OCI-LY7 (cell line): Measurements from ENCODE around the gene GABRD. TPM values are rescaled to one million over a fixed set of nuclear protein-coding genes. Genes with fewer than 3 reads are reported as not detected.

Source experiments
- BruUV-seq: library from RNA; stranded (reverse); fragments of 400-500 nt; replicated peaks from 2 replicates; lab custom pipeline; 2021; lab: Mats Ljungman, UMichigan
- CTCF ChIA-PET: fragments of 300-600 bp; sonication (Branson Sonifier 250); formaldehyde crosslinking; loops from one replicate; lab custom pipeline; 2022; ENCODE audit warnings: antibody characterized with exemption; ENCODE audit not compliant: unreplicated experiment; lab: Charles Lee
- POLR2A ChIA-PET: fragments of 300-600 bp; sonication (Branson Sonifier 250); formaldehyde crosslinking; loops from one replicate; lab custom pipeline; 2022; ENCODE audit warnings: antibody characterized with exemption; lab: Charles Lee
- DNase-seq: peaks from one replicate; pipeline ENCODE4 v3.0.0-alpha.2; 2015; ENCODE audit warnings: low spot score
- H2AFZ ChIP-seq: fragments of 200-600 bp; sonication (generic), shearing (Covaris generic); 2 replicates; pipeline ENCODE4 v1.6.1; 2014; ENCODE audit warnings: mild to moderate bottlenecking, antibody characterized with exemption, low read length, moderate library complexity
- H3K27ac ChIP-seq: fragments of 200-600 bp; sonication (generic); 2 replicates; pipeline ENCODE4 v1.5.1; 2014; ENCODE audit warnings: mixed run types, low read depth, mild to moderate bottlenecking, moderate library complexity, low read length, inconsistent platforms; ENCODE audit not compliant: poor library complexity, severe bottlenecking
- H3K36me3 ChIP-seq: fragments of 200-600 bp; sonication (generic); 2 replicates; pipeline ENCODE4 v1.6.1; 2014; ENCODE audit warnings: mild to moderate bottlenecking, antibody characterized with exemption, low read length, moderate library complexity, mixed read lengths; ENCODE audit not compliant: insufficient read depth
- H3K4me1 ChIP-seq: fragments of 200-600 bp; sonication (generic); 2 replicates; pipeline ENCODE4 v1.5.1; 2014; ENCODE audit warnings: mild to moderate bottlenecking, low read length; ENCODE audit not compliant: insufficient read depth, poor library complexity, severe bottlenecking
- H3K4me2 ChIP-seq: fragments of 200-600 bp; sonication (generic); 2 replicates; pipeline ENCODE4 v1.6.1; 2014; ENCODE audit warnings: mild to moderate bottlenecking, low read length
- H3K4me3 ChIP-seq: fragments of 200-600 bp; sonication (generic); 2 replicates; pipeline ENCODE4 v1.5.1; 2014; ENCODE audit warnings: mild to moderate bottlenecking, low read depth, low read length; ENCODE audit not compliant: poor library complexity, severe bottlenecking
- H3K79me2 ChIP-seq: fragments of 200-600 bp; sonication (generic); 2 replicates; pipeline ENCODE4 v1.6.1; 2016; ENCODE audit warnings: low read depth, mild to moderate bottlenecking, low read length, moderate library complexity, mixed read lengths; ENCODE audit not compliant: insufficient read depth
- H3K9me2 ChIP-seq: fragments of 200-600 bp; sonication (generic); 2 replicates; pipeline ENCODE4 v1.6.1; 2016; ENCODE audit warnings: mild to moderate bottlenecking, low read length, mixed read lengths; ENCODE audit not compliant: insufficient read depth
- H3K9me3 ChIP-seq: fragments of 200-600 bp; sonication (generic); 2 replicates; pipeline ENCODE4 v1.6.1; 2014; ENCODE audit warnings: mild to moderate bottlenecking, mixed run types, low read length, mixed read lengths
- H4K20me1 ChIP-seq: fragments of 200-600 bp; sonication (generic); 2 replicates; pipeline ENCODE4 v1.6.1; 2014; ENCODE audit warnings: mild to moderate bottlenecking, antibody characterized with exemption, low read length, moderate library complexity, mixed read lengths; ENCODE audit not compliant: insufficient read depth
- CTCF ChIP-seq: fragments of 200-600 bp; sonication (generic); conservative IDR thresholded peaks from 2 replicates; pipeline ENCODE4 v1.5.1; 2014; ENCODE audit warnings: mild to moderate bottlenecking, antibody characterized with exemption, low read length, moderate library complexity, mixed read lengths
- EZH2phosphoT487 ChIP-seq: fragments of 200-600 bp; sonication (generic); IDR thresholded peaks from 2 replicates; pipeline ENCODE4 v1.6.1; 2018; ENCODE audit warnings: low read depth, borderline replicate concordance, mild to moderate bottlenecking, mixed run types, antibody characterized with exemption, low read length, moderate library complexity, mixed read lengths
- intact Hi-C: fragments of 100-400 bp; cut with micrococcal nuclease; formaldehyde crosslinking; loops from one replicate; pipeline ENCODE4 v1.10.0; 2022; ENCODE audit not compliant: unreplicated experiment
- total RNA-seq, 2 experiments: library from RNA; depleted of rRNA in 1 of 2; stranded (reverse); fragments of >200 nt in 1 of 2; shearing (Covaris generic) in 1 of 2; gene quantifications; 2 replicates each; pipeline ENCODE4 v1.2.3, GENCODE V29; 2014 to 2022

The GABRD gene
- total RNA-seq, 2 experiments from 2014 or later, result not detected

DNA sequence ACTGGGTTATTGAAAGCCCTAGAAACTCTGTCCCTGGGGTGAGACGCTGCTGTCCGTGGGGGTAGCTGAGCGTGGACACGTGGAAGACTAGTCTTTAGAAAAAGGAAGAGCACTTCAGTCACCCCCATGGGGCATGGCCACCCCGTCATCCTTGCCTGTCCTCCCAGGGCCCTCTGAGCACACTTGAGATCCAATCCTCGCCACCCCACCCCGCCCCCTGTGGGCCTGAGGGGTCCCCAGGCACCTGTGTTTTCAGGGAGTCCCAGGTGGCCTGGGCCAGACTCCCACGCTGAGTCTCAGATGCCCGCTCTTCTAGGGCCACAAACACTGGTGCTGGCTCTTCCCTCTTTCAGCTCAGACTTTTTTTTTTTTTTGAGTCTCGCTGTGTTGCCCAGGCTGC is 33.6 kb downstream of the GABRD start:
- H2AFZ ChIP-seq, result no peak overlapping the region
- CTCF ChIA-PET, result interaction anchor here (0.6 kb wide), 1 partner anchor 38 kb away, joined by 3 read pairs; no protein-coding TSS in a partner anchor
- no peak for DNase-seq
- H3K9me3 ChIP-seq, result no peaks in the 10 kb centered on the region
- TF ChIP-seq EZH2phosphoT487 (no peak), CTCF (no peak)
- H4K20me1 ChIP-seq, result no peaks in the 10 kb centered on the region; the same call in 1 of the 2 replicates
- H3K4me2 ChIP-seq, result no peak overlapping the region
- no peak overlapping the region for H3K27ac ChIP-seq
- BruUV-seq, result no TSS peak
- intact Hi-C loops, result no loop called here
- POLR2A ChIA-PET, result no interaction called here
- no peaks in the 10 kb centered on the region for H3K36me3 ChIP-seq
- no peaks in the 10 kb centered on the region for H3K79me2 ChIP-seq
- no peak overlapping the region for H3K4me3 ChIP-seq
- H3K9me2 ChIP-seq, result no peaks in the 10 kb centered on the region
- peaks cover 7% of the 10 kb centered on the region for H3K4me1 ChIP-seq

GRCh38 chr1:2053217-2053616 is 34.1 kb downstream of the GABRD start:
- Histone ChIP-seq H3K27ac (no peak overlapping the region), H3K9me3 (no peaks in the 10 kb centered on the region), H3K4me3 (no peak overlapping the region), H3K36me3 (no peaks in the 10 kb centered on the region), H3K79me2 (no peaks in the 10 kb centered on the region), H4K20me1 (no peaks in the 10 kb centered on the region; the same call in 1 of the 2 replicates), H3K9me2 (no peaks in the 10 kb centered on the region), H3K4me2 (no peak overlapping the region), H3K4me1 (peaks cover 7% of the 10 kb centered on the region), H2AFZ (no peak overlapping the region)
- no peak for DNase-seq
- TF ChIP-seq EZH2phosphoT487 (no peak), CTCF (no peak)
- no TSS peak for BruUV-seq
- intact Hi-C loops, result no loop called here
- CTCF ChIA-PET, result no interaction called here
- POLR2A ChIA-PET, result no interaction called here

GRCh38 chr1:2053784-2054376 is 34.7 kb downstream of the GABRD start:
- BruUV-seq, result no TSS peak

More at GRCh38 chr1:2053784-2054376, 34.7 kb downstream of the GABRD start:
- intact Hi-C loops, result no loop called here
- Histone ChIP-seq H3K9me2 (no peaks in the 10 kb centered on the region), H3K4me1 (peaks cover 7% of the 10 kb centered on the region), H2AFZ (no peak overlapping the region), H3K4me3 (no peak overlapping the region), H4K20me1 (no peaks in the 10 kb centered on the region; the same call in 1 of the 2 replicates), H3K36me3 (no peaks in the 10 kb centered on the region), H3K27ac (no peak overlapping the region), H3K79me2 (no peaks in the 10 kb centered on the region), H3K4me2 (no peak overlapping the region), H3K9me3 (no peaks in the 10 kb centered on the region)
- TF ChIP-seq EZH2phosphoT487 (no peak), CTCF (no peak)
- POLR2A ChIA-PET, result no interaction called here
- no peak for DNase-seq
- CTCF ChIA-PET, result no interaction called here
